GM12891 (cell line): Measurements from ENCODE around the gene SLC35F2. TPM values are rescaled to one million over a fixed set of nuclear protein-coding genes. Genes with fewer than 3 reads are reported as not detected.
"Not testable (repeated sequence)": the region's sequence is repeated elsewhere in the genome, so short reads cannot be mapped to it uniquely, and the experiment has no call there.

ENCODE experiments used
- DNase-seq: peaks from one replicate; pipeline ENCODE4 v3.0.0; 2011; ENCODE audit warnings: low spot score; ENCODE audit not compliant: insufficient read length
- FAIRE-seq: peaks from 2 replicates; lab custom pipeline; 2011; peaks lifted over from hg19 to GRCh38; lab: Jason Lieb, UNC
- PAX5 ChIP-seq: IDR thresholded peaks from 2 replicates; pipeline ENCODE4 v1.6.1; 2011; ENCODE audit warnings: low read length, moderate library complexity, mild to moderate bottlenecking; ENCODE audit not compliant: insufficient read depth, severe bottlenecking
- POLR2A ChIP-seq: IDR thresholded peaks from 2 replicates; pipeline ENCODE4 v1.6.1; 2011; ENCODE audit warnings: low read depth, low read length, control low read depth
- POLR2AphosphoS5 ChIP-seq: IDR thresholded peaks from 2 replicates; pipeline ENCODE4 v1.6.1; 2011; ENCODE audit warnings: low read depth, low read length, control low read depth
- POU2F2 ChIP-seq: IDR thresholded peaks from 2 replicates; pipeline ENCODE4 v1.6.1; 2011; ENCODE audit warnings: low read depth, mild to moderate bottlenecking, control low read depth, low read length, moderate library complexity
- SPI1 ChIP-seq: IDR thresholded peaks from 2 replicates; pipeline ENCODE4 v1.6.1; 2011; ENCODE audit warnings: low read depth, low read length, control low read depth
- TAF1 ChIP-seq: IDR thresholded peaks from 2 replicates; pipeline ENCODE4 v1.6.1; 2011; ENCODE audit warnings: low read depth, low read length, control low read depth
- polyA plus RNA-seq: library from polyadenylated mRNA; unstranded; fragments of >200 nt; gene quantifications from one replicate; pipeline ENCODE4 v1.2.1, GENCODE V29; 2012; ENCODE audit warnings: low read depth, missing spikeins, inconsistent platforms; ENCODE audit not compliant: missing spikeins

Gene SLC35F2
- polyA plus RNA-seq, result 14.5 TPM

GRCh38 chr11:107858217-107859070 lies at the start of gene SLC35F2:
Gene SLC35F2, minus strand, starts transcription at chr11:107858787. Its CDS starts 20 bp downstream, at chr11:107858767.
- TF ChIP-seq POU2F2, result 0 out of 2 replicates have a peak, but pooled peaks have one; percentile 33
- TF ChIP-seq PAX5, result peak; percentile 24
- peak; percentile 88 for TF ChIP-seq POLR2A
- no peak for TF ChIP-seq SPI1
- peak; percentile 67 for TF ChIP-seq TAF1
- TF ChIP-seq POLR2AphosphoS5, result peak; percentile 82
- peak; percentile 89 for FAIRE-seq
- DNase-seq, result peak; percentile 69

- no peak for DNase-seq
- FAIRE-seq, result no peak
- TF ChIP-seq POLR2AphosphoS5, result no peak
- TF ChIP-seq TAF1, result no peak
- no peak for TF ChIP-seq PAX5
- no peak for TF ChIP-seq SPI1
- TF ChIP-seq POU2F2, result no peak
- TF ChIP-seq POLR2A, result no peak
Observed at GRCh38 chr11:107908211-107908610, 49.6 kb upstream of the SLC35F2 start.

GRCh38 chr11:107898270-107898669 lies 39.7 kb upstream of the SLC35F2 start:
- TF ChIP-seq PAX5 (no peak), TAF1 (no peak), POU2F2 (no peak)
- FAIRE-seq, result peak; percentile 38
- DNase-seq, result no peak

DNA sequence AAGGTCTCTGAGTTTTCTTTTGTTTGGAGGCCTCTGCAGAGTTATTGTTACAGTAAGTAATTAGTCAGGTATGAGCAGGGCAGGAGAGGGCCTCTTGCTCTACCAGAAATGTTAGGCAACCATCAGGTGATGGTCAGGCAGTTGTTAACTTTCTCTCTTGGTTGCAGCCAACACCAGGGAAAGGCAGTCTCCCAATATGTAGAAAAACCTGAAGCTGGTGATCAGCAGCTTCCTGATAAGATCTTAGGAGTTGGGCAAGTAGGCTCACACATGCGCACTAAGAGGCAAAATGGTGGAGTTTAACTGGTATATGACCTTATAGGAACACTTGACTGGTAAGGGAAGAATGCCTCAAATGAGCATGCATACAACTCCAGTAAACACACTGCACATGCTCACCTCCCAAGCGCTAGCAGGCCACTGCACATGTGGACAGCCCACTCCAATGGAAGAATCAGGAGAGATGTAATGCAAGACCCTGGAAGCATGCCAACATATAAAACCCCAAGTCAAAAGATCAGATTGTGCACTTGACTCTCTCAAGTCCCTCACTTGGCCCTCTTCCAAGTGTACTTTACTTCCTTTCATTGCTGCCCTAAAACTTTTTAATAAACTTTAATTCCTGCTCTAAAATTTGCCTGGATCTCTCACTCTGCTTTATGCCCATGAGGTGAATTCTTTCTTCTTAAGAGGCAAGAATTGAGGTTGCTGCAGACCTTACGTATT lies 23.7 kb upstream of the SLC35F2 start:
- DNase-seq (no peak), FAIRE-seq (no peak)
- no peak for TF ChIP-seq POU2F2
- no peak for TF ChIP-seq POLR2A
- no peak for TF ChIP-seq TAF1
- no peak for TF ChIP-seq POLR2AphosphoS5
- TF ChIP-seq PAX5, result no peak
- no peak for TF ChIP-seq SPI1

- not testable (repeated sequence) for FAIRE-seq, DNase-seq
Observed at GRCh38 chr11:107881471-107881870, 22.9 kb upstream of the SLC35F2 start.

- DNase-seq (no peak), FAIRE-seq (no peak)
Observed at GRCh38 chr11:107876141-107876540, 17.6 kb upstream of the SLC35F2 start.

GRCh38 chr11:107864591-107864990 lies 6.0 kb upstream of the SLC35F2 start:
- no peak for TF ChIP-seq TAF1
- no peak for TF ChIP-seq PAX5
- TF ChIP-seq POU2F2, result no peak
- TF ChIP-seq POLR2A, result no peak
- no peak for TF ChIP-seq POLR2AphosphoS5
- no peak for TF ChIP-seq SPI1
- DNase-seq, result no peak
- no peak for FAIRE-seq

More at GRCh38 chr11:107876141-107876540, 17.6 kb upstream of the SLC35F2 start:
- TF ChIP-seq SPI1, result no peak
- no peak for TF ChIP-seq TAF1
- TF ChIP-seq POLR2AphosphoS5, result no peak
- no peak for TF ChIP-seq POU2F2
- no peak for TF ChIP-seq PAX5
- TF ChIP-seq POLR2A, result no peak

- DNase-seq (no peak), FAIRE-seq (no peak)
- TF ChIP-seq SPI1 (no peak), POU2F2 (no peak), TAF1 (no peak), POLR2AphosphoS5 (no peak), POLR2A (no peak), PAX5 (no peak)
Observed at GRCh38 chr11:107860688-107861087, 2.1 kb upstream of the SLC35F2 start.

DNA sequence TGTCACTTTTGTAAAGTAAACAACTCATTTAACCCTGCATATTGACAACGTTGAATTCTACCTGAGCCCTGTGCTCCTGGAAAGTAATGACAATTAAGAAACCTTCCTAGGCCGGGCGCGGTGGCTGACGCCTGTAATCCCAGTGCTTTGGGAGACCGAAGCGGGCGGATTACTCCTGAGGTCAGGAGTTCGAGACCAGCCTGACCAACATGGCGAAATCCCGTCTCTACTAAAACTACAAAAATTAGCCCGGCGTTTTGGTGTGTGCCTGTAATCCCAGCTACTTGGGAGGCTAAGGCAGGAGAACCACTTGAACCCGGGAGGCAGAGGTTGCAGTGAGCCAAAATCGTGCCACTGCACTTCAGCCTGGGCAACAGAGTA lies 1.6 kb upstream of the SLC35F2 start:
- not testable (repeated sequence) for DNase-seq, FAIRE-seq

- DNase-seq (no peak), FAIRE-seq (peak; percentile 74)
- TF ChIP-seq SPI1 (no peak), PAX5 (no peak), TAF1 (no peak), POLR2A (no peak), POLR2AphosphoS5 (no peak), POU2F2 (no peak)
Observed at GRCh38 chr11:107859459-107860239, 1.1 kb upstream of the SLC35F2 start.
